HepG2 (cell line): ENCODE results near the gene NAPSA.

ENCODE experiments used
- CTCF ChIP-seq: sonication (generic); formaldehyde crosslinking; IDR thresholded peaks from 2 replicates; pipeline ENCODE4 v1.5.0; 2020; ENCODE audit warnings: mild to moderate bottlenecking, missing genetic modification reagents, moderate library complexity
- KAT7 ChIP-seq: IDR thresholded peaks from 2 replicates; pipeline ENCODE4 v1.6.1; 2018; ENCODE audit warnings: borderline replicate concordance, missing compliant biosample characterization
- TF ChIP-seq, protein P1 (sequence below): IDR thresholded peaks from 2 replicates; pipeline ENCODE4 v1.6.1; 2016

DNA sequence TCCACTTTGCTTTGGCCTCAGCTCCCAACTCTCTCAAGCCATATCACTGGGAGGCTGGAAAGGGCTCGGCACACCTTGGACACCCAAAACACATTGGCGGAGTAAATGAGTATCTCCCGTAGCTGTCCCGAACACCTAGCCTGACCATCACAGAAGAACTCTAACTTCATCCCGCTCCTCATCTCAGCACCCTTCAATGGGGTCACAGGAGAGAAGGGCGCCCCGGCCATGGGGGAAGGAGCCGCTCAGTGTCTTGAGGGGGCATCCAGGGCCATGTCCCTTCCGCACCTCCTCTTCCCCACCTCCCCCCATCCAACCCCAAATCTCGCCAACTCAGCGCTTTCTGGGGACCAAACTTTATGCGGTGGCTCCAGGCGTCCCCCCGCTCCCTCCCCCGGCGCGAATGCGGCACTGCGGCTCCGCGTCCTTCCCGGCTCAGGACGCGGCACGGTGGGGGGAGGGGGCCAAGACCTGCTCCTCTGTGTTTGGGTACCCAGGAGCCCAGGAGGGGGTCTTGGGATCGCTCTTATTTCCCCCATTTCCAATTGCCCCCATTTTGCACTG, 39.3 kb downstream of the NAPSA start:
- TF ChIP-seq KAT7 (CRISPR knock-in tag): no peak
- TF ChIP-seq CTCF (CRISPR knock-in tag): no peak
- TF ChIP-seq, protein P1, sequence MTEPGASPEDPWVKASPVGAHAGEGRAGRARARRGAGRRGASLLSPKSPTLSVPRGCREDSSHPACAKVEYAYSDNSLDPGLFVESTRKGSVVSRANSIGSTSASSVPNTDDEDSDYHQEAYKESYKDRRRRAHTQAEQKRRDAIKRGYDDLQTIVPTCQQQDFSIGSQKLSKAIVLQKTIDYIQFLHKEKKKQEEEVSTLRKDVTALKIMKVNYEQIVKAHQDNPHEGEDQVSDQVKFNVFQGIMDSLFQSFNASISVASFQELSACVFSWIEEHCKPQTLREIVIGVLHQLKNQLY (CRISPR knock-in tag): no peak
